ENCODE results near the gene P4HA2.

P4HA2 gene

DNA sequence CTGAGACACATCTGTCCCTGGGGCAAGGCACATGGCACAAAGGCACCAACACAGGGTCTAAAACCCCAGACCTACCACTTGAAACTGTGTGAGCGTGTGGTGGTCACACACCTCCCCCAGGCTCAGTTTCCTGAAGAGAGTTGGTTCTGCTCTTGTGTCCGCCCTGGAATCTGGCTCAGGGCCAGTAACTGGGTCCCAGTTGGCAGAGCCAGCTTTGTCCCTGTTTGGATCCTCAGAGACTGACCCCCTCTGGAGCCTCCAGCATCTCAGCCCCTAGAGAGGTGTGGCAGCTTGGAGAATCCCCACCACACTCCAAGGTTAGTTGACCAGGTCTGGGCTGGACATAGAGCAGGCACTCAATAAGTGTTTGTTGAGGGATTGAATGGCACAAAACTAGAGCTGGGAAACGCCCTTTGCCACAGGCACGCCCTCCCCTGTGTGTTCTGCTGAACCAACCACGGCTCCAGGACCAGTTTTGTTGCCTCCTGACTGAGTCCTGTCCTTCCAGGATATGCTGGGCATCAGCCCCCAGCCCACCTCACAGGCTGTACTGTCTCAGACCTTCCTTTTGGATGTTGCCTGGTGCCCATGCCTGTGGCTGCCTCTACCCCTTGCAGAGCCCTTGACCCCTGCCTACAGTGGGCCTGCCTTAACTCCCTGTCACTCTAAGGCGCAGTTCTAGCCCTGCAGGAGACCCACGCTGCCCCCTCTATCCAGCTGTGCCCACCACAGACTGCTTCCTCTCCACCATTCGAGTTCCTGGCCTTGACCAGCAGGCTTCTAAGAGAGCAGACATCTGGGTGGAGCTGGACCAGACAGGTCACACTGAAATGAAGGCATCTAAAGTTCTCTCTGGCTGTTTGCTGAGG is 26.0 kb upstream of the P4HA2 start:
- H3K4me3 ChIP-seq (ENCODE audit: low read depth, low read length): no peak overlapping the region
- TF ChIP-seq, protein P1, sequence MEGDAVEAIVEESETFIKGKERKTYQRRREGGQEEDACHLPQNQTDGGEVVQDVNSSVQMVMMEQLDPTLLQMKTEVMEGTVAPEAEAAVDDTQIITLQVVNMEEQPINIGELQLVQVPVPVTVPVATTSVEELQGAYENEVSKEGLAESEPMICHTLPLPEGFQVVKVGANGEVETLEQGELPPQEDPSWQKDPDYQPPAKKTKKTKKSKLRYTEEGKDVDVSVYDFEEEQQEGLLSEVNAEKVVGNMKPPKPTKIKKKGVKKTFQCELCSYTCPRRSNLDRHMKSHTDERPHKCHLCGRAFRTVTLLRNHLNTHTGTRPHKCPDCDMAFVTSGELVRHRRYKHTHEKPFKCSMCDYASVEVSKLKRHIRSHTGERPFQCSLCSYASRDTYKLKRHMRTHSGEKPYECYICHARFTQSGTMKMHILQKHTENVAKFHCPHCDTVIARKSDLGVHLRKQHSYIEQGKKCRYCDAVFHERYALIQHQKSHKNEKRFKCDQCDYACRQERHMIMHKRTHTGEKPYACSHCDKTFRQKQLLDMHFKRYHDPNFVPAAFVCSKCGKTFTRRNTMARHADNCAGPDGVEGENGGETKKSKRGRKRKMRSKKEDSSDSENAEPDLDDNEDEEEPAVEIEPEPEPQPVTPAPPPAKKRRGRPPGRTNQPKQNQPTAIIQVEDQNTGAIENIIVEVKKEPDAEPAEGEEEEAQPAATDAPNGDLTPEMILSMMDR (IDR thresholded peaks at IDR 0.05; ENCODE audit: low read depth, low read length, missing control alignments): no peak
- no peak for DNase-seq (ENCODE audit: low read depth)

DNA sequence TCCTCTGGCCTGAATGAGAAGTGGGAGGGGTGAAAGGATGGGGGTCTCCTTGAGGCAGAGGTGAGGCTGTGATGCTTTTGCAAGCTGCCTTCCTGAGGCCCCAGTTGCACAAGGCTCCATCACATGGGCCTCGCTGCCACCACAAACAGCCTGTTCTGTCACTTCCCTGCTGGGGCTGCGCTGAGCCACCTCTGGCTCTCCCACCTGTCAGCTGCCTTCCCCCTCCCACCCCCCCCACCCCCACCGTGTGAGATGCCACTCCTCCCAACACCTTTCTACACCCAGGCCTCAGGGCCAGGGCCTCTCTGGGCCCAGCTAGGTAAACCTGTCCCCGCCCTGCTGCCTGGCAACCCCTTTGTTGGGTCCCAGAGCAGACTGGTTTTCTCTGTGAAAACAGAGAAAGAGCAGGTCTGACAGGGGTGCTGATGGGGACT is 25.4 kb upstream of the P4HA2 start:
- TF ChIP-seq, protein P1 (IDR thresholded peaks at IDR 0.05; ENCODE audit: low read depth, low read length, missing control alignments): no peak
- H3K4me3 ChIP-seq (ENCODE audit: low read depth, low read length): no peak overlapping the region
- DNase-seq (ENCODE audit: low read depth): no peak

DNA sequence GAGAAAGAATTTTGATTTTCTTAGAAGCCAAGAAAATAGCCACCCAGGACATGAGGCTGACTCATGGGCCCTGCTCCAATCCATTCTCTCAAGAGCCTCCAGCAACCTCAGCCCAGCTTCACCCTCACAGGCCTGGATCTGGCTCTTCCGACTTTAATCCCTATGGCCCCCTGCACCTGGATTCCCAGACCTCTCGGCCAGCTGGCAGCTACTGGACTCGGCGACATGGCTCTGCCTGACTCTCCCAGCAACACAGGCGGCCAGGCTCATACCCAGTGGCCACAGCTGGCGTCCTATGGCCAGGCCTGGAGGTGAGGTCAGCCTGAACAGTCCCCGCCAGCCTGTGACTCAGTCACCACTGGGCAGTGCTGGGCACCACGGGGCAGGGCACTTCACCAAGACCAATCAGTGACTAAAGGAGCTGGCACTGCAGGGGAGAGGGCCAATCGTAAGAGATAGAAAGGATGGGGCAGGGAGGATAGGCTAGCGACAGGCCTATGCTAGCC is 23.6 kb upstream of the P4HA2 start:
- DNase-seq (ENCODE audit: low read depth): no peak
- TF ChIP-seq, protein P1 (IDR thresholded peaks at IDR 0.05; ENCODE audit: low read depth, low read length, missing control alignments): no peak

DNA sequence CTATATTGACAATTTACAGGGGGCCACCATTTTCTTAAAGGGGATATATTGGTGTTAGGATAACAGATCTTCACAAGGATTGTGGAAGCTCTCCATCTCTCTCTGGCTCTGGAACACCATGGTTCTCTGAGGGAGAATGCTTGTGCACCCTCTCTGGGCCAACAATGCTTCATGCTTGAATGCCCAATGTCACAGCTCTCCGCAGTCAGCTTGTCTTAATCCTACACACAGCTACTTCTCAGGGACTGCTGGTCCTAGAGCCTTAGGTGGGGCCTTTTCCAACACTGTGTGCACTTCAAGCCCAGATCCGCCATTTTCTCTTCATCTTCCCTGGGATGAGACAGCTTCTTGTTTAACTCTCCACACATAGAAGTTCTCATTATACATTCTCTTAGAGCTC is 22.9 kb upstream of the P4HA2 start:
- no peak for DNase-seq (ENCODE audit: low read depth)
- TF ChIP-seq, protein P1 (IDR thresholded peaks at IDR 0.05; ENCODE audit: low read depth, low read length, missing control alignments): no peak
- no peak overlapping the region for H3K4me3 ChIP-seq (ENCODE audit: low read depth, low read length)

More for the DNA sequence above, 23.6 kb upstream of the P4HA2 start:
- H3K4me3 ChIP-seq (ENCODE audit: low read depth, low read length): no peak overlapping the region

DNA sequence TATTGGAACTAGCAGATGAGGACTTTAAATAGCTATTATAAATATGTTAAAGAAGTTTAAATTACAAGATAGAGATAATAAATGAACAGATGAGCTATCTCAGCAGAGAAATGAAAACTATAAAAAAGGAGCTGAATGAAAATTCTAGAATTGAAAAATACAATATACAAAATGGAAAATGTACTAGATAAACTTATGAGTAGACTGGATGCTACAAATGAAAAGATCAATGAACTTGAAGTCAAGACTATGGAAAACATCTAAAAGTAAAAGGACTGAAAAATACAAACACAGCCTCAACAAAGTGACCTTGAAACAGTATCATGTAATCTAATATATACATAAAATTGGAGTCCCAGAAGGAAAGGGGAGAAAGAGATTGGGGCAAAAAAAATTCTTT is 19.2 kb upstream of the P4HA2 start:
- no peak for DNase-seq (ENCODE audit: low read depth)
- TF ChIP-seq, protein P1 (IDR thresholded peaks at IDR 0.05; ENCODE audit: low read depth, low read length, missing control alignments): no peak
- H3K4me3 ChIP-seq (ENCODE audit: low read depth, low read length): no peak overlapping the region

DNA sequence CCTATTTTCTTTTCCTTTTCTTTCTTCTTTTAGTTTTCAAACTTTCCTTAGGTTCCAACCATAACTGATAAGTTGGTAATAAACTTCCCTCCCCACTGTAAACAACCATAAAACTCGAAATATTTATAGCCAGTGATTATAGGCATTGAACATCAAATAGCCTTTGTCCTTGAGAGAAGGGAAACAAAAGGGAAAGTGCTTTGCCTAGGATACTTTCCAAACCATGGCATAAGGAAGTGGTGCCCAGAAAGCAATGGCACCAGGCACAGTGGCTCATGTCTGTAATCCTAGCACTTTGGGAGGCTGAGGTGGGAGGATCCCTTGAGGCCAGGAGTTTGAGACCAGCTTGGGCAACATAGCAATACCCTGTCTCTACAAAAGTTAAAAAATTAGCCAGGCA is 17.9 kb upstream of the P4HA2 start:
- TF ChIP-seq, protein P1 (IDR thresholded peaks at IDR 0.05; ENCODE audit: low read depth, low read length, missing control alignments): no peak
- no peak overlapping the region for H3K4me3 ChIP-seq (ENCODE audit: low read depth, low read length)
- no peak for DNase-seq (ENCODE audit: low read depth)
